Transverse colon (tissue), 4 donors: ENCODE results near the gene TSPAN10. TPM values are rescaled to one million over a fixed set of nuclear protein-coding genes. Genes with fewer than 3 reads are reported as not detected.
A peak's percentile ranks its signal among the peaks of the same experiment; 100 is the strongest.

ENCODE experiments used
- DNase-seq: peaks from one replicate; pipeline ENCODE4 v3.0.0-alpha.2; 2019
- H3K27ac ChIP-seq, 4 donors: fragments of 200-600 bp; sonication (generic); 2 replicates each; pipeline ENCODE4 v1.5.1; 2016 to 2018; ENCODE audit warnings: inconsistent platforms in 4 of 4
- H3K27me3 ChIP-seq: fragments of 200-600 bp; sonication (generic); 2 replicates; pipeline ENCODE4 v1.5.1; 2017; ENCODE audit warnings: inconsistent platforms
- H3K36me3 ChIP-seq, 4 donors: fragments of 200-600 bp; sonication (generic); 2 replicates each; pipeline ENCODE4 v1.5.1; 2017 to 2019; ENCODE audit warnings: inconsistent platforms in 4 of 4
- H3K4me1 ChIP-seq, 4 donors: fragments of 200-600 bp; sonication (generic); 2 replicates each; pipeline ENCODE4 v1.5.1; 2017 to 2020; ENCODE audit warnings: inconsistent platforms in 4 of 4
- H3K4me3 ChIP-seq, 4 donors: fragments of 200-600 bp; sonication (generic); 1 replicate in 1 of 4; 2 replicates in 3 of 4; pipeline versions ENCODE4 v1.5.1 to v1.6.1; 2017 to 2019; ENCODE audit warnings: inconsistent platforms in 4 of 4
- H3K9me3 ChIP-seq, 2 donors: fragments of 200-600 bp; sonication (generic); 2 replicates each; pipeline ENCODE4 v1.5.1; 2017 to 2019; ENCODE audit warnings: inconsistent platforms in 2 of 2
- EP300 ChIP-seq: sonication (generic); formaldehyde crosslinking; IDR thresholded peaks from one replicate; pipeline ENCODE4 v1.6.1; 2017; ENCODE audit warnings: antibody characterized with exemption, low read depth
- POLR2A ChIP-seq: fragments of 450-650 bp; IDR thresholded peaks from one replicate; pipeline ENCODE4 v1.6.1; 2016; ENCODE audit warnings: antibody characterized with exemption, mild to moderate bottlenecking, moderate library complexity
- POLR2AphosphoS5 ChIP-seq, 3 donors: sonication (generic); formaldehyde crosslinking; IDR thresholded peaks; one replicate each; pipeline ENCODE4 v1.6.1; 2016; ENCODE audit warnings: antibody characterized with exemption in 3 of 3
- WGBS, 2 donors: methylation state at CpG; one replicate each; pipeline ENCODE4 v1.1.5; 2018; ENCODE audit warnings: low coverage in 1 of 2; 5-methylcytosine and 5-hydroxymethylcytosine counted together
- in situ Hi-C, 4 donors: fragments of 200-750 bp; cut with MboI; loops; one replicate each; pipeline versions ENCODE4 v1.15.0 to v1.15.1; 2017; ENCODE audit warnings: low sequenced_read_pairs in 3 of 4, low pct_ligation_motif_present in 1 of 4, low pct_unique_long_range_greater_than_20kb in 1 of 4
- intact Hi-C: fragments of 100-400 bp; cut with DNase I; formaldehyde crosslinking; loops from one replicate; pipeline ENCODE4 v1.15.1; 2023; ENCODE audit warnings: low total_unique reads
- total RNA-seq, 4 donors: library from RNA; depleted of rRNA; stranded (reverse); fragments of >200 nt; gene quantifications; one replicate each; pipeline ENCODE4 v1.1.0, GENCODE V29; 2016
- TF ChIP-seq, protein P1 (sequence below), 5 experiments: fragments of 200-600 bp in 3 of 5; fragments of 450-650 bp in 2 of 5; sonication (generic) in 3 of 5; IDR thresholded peaks; 1 replicate in 2 of 5; 2 replicates in 3 of 5; pipeline ENCODE4 v1.5.1; 2016 to 2017; ENCODE audit warnings: antibody characterized with exemption in 5 of 5, inconsistent platforms in 3 of 5, mild to moderate bottlenecking in 2 of 5, moderate library complexity in 1 of 5

TSPAN10 gene
- total RNA-seq, 4 donors from 2014 or later: 0.48 to 0.55 TPM; not detected in 2

DNA sequence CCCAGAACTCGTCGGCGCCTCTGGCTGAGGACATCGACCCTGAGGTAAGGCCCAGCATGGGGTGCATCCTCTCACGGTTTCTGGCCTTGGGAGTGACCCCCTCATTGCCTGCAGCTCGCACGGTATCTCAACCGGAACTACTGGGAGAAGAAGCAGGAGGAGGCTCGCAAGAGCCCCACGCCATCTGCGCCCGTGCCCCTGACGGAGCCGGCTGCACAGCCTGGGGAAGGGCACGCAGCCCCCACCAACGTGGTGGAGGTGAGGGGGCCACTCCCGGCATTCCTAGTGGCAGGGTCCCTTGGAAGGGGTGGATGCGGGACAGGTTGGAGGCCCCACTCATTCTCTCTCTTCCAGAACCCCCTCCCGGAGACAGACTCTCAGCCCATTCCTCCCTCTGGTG lies 57.8 kb downstream of the TSPAN10 start:
- in situ Hi-C loops: no loop called here
- peaks cover 0 to 73% (median 29%) of the 10 kb centered on the region in 4 donors for H3K36me3 ChIP-seq
- 88% methylated on average over 19 of the region's 19 CpGs; no CpG with 5 or more reads in 1 of the 2 donors for WGBS, 2 donors
- intact Hi-C loops: no loop called here
- no peak for TF ChIP-seq EP300
- no peak for TF ChIP-seq POLR2A
- no peak for TF ChIP-seq POLR2AphosphoS5 (IDR thresholded peaks at IDR 0.05)
- TF ChIP-seq, protein P1, sequence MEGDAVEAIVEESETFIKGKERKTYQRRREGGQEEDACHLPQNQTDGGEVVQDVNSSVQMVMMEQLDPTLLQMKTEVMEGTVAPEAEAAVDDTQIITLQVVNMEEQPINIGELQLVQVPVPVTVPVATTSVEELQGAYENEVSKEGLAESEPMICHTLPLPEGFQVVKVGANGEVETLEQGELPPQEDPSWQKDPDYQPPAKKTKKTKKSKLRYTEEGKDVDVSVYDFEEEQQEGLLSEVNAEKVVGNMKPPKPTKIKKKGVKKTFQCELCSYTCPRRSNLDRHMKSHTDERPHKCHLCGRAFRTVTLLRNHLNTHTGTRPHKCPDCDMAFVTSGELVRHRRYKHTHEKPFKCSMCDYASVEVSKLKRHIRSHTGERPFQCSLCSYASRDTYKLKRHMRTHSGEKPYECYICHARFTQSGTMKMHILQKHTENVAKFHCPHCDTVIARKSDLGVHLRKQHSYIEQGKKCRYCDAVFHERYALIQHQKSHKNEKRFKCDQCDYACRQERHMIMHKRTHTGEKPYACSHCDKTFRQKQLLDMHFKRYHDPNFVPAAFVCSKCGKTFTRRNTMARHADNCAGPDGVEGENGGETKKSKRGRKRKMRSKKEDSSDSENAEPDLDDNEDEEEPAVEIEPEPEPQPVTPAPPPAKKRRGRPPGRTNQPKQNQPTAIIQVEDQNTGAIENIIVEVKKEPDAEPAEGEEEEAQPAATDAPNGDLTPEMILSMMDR (IDR thresholded peaks at IDR 0.05): no peak
- no peaks in the 10 kb centered on the region for H3K27me3 ChIP-seq
- H3K9me3 ChIP-seq: no peaks in the 10 kb centered on the region
- DNase-seq: no peak
- H3K4me3 ChIP-seq: no peak overlapping the region
- no peaks in the 10 kb centered on the region for H3K4me1 ChIP-seq
- no peak overlapping the region for H3K27ac ChIP-seq

DNA sequence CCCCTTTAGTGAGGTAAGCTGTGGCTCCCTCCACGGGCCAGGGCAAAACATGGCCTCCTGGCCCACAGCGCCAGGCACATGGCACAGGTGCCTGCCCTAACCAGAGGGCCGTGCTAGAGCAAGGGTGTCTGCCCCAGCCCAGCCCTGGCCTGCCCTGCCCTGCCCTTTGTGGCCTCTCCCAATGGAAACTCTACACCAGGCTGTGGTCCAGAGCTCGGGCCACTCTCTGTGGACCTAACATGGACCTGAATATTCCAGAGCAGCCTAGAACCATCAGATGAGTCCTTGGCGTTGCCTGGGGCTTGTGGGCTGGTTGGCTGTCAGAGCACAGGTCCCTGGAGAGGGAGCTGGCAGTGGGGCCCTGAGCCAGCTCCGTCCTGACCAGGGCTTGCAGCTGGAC lies 58.2 kb downstream of the TSPAN10 start:
- H3K27ac ChIP-seq: no peak overlapping the region
- in situ Hi-C loops: no loop called here

DNA sequence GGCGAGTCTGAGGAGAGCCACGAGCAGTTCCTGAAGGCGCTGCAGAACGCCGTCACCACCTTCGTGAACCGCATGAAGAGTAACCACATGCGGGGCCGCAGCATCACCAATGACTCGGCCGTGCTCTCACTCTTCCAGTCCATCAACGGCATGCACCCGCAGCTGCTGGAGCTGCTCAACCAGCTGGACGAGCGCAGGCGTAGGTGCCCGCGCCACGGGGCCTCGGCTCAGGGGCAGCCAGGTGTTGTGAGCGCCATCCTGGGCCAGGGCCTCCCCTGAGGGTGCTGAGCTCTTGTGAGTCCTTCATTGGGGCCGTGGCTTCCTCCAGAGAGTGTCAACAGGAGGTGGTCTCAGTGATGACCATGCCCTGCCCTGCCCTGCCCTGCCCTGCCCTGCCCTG lies 58.8 kb downstream of the TSPAN10 start:
- H3K9me3 ChIP-seq: no peaks in the 10 kb centered on the region
- H3K4me1 ChIP-seq: peaks cover 0 to 4% (median 0%) of the 10 kb centered on the region in 4 donors
- H3K27ac ChIP-seq: no peak overlapping the region
- no peak overlapping the region for H3K4me3 ChIP-seq
- peaks cover 0 to 73% (median 28%) of the 10 kb centered on the region in 4 donors for H3K36me3 ChIP-seq
- DNase-seq: no peak
- intact Hi-C loops (no loop called here), in situ Hi-C loops (no loop called here)
- no peaks in the 10 kb centered on the region for H3K27me3 ChIP-seq
- TF ChIP-seq POLR2AphosphoS5 (IDR thresholded peaks at IDR 0.05) (peak in 1 of 3 donors; percentile 4), EP300 (no peak), POLR2A (no peak)
- TF ChIP-seq, protein P1 (IDR thresholded peaks at IDR 0.05): no peak
- 88% methylated on average over 18 of the region's 22 CpGs; no CpG with 5 or more reads in 1 of the 2 donors for WGBS, 2 donors

More for the DNA sequence above, 58.2 kb downstream of the TSPAN10 start:
- Histone ChIP-seq H3K36me3 (peaks cover 0 to 73% (median 28%) of the 10 kb centered on the region in 4 donors), H3K4me1 (no peaks in the 10 kb centered on the region), H3K4me3 (no peak overlapping the region), H3K9me3 (no peaks in the 10 kb centered on the region), H3K27me3 (no peaks in the 10 kb centered on the region)
- DNase-seq: no peak
- TF ChIP-seq EP300: no peak
- TF ChIP-seq POLR2AphosphoS5 (IDR thresholded peaks at IDR 0.05): no peak
- TF ChIP-seq, protein P1 (IDR thresholded peaks at IDR 0.05): no peak
- no peak for TF ChIP-seq POLR2A
- intact Hi-C loops: no loop called here
- WGBS, 2 donors: 93% methylated on average over 6 of the region's 6 CpGs; no CpG with 5 or more reads in 1 of the 2 donors

DNA sequence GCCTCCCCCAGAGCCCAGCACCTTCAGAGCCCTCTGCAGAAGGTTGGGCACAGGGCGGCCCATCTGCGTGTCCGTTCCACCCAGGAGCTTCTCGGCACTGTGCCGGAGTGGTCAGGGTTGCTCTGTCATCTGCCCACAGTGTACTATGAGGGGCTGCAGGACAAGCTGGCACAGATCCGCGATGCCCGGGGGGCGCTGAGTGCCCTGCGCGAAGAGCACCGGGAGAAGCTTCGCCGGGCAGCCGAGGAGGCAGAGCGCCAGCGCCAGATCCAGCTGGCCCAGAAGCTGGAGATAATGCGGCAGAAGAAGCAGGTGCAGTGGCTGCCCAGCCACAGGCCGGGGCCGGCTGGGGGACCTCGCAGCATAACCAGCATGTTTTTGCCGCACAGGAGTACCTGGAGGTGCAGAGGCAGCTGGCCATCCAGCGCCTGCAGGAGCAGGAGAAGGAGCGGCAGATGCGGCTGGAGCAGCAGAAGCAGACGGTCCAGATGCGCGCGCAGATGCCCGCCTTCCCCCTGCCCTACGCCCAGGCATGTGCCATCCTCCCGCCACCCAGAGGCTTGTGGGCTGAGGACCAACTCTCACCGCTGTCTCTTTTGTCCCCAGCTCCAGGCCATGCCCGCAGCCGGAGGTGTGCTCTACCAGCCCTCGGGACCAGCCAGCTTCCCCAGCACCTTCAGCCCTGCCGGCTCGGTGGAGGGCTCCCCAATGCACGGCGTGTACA lies 59.4 kb downstream of the TSPAN10 start:
- WGBS, 2 donors: 95 to 100% methylated on average over 3 to 34 of the region's 40 CpGs
- no peak overlapping the region for H3K27ac ChIP-seq
- in situ Hi-C loops: no loop called here
- no peak for DNase-seq
- intact Hi-C loops: no loop called here
- peaks cover 0 to 69% (median 28%) of the 10 kb centered on the region in 4 donors for H3K36me3 ChIP-seq
- peaks cover 3 to 10% (median 4%) of the 10 kb centered on the region in 4 donors for H3K4me1 ChIP-seq
- no peak overlapping the region for H3K4me3 ChIP-seq
- no peaks in the 10 kb centered on the region for H3K27me3 ChIP-seq
- TF ChIP-seq EP300: no peak
- TF ChIP-seq, protein P1 (IDR thresholded peaks at IDR 0.05): no peak
- TF ChIP-seq POLR2AphosphoS5 (IDR thresholded peaks at IDR 0.05): no peak
- TF ChIP-seq POLR2A: no peak
- H3K9me3 ChIP-seq: no peaks in the 10 kb centered on the region
